ENCODE measurements around the gene SLC25A4.
A peak's percentile ranks its signal among the peaks of the same experiment; 100 is the strongest.

- TF ChIP-seq POLR2A (IDR thresholded peaks at IDR 0.05) (no peak), CTCF (IDR thresholded peaks at IDR 0.05) (peak; percentile 55 to 84 (median 80))
These were observed 8.7 kb upstream of the SLC25A4 start for GRCh38 chr4:185134307-185134869.

All from Peyer's patch (tissue), 4 donors.